ENCODE data around the gene MIPEP. TPM values are rescaled to one million over a fixed set of nuclear protein-coding genes. Genes with fewer than 3 reads are reported as not detected.
"Not testable (repeated sequence)": the region's sequence is repeated elsewhere in the genome, so short reads cannot be mapped to it uniquely, and the experiment has no call there.

MIPEP gene
- total RNA-seq, 2 donors from 2014 or later: 7.8 to 14.8 TPM

DNA sequence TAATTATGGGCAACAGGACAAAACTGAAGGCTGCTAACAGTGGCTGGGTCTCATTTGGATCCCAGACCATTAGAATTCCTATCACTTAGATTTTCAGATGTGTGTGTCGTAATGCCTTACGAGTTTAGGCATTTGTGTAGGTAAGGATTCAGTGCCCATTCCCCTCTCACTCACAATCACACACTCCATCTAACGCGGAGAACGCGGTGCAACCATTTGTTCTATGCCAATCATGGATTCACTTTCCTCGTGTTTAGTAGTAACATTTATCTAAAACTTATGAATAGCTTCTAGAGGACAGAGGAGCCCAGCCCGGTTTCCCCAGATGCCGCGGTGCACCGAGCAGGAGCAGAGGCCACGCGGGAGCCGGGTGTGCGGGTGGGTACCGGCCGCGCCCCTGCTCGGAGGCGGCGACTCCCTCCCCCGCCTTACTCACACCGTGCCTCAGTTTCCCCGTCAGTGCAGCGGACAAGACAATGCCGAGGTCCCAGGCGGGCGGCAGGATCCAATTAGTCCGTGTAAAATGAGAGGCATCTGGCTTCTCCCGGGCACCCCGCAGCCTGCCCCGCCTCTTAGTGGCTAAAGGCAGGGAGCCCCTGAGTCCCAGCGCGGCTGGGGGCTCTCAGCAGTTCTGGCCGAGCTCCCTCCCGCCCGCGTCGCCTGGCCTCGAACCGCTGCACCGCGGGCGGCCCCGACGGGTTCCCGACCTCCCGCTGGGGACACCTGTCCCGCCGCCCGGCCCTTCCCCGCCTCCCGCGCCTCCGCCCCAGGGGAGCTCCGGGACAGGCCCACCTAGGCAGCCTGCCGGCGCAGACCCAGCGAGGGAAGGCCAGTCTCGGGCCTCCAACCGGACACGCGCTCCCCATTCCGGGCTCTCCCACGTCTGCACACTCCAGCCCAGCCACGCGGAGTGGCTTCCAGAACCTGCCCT, 14.0 kb upstream of the MIPEP start:
- H3K27ac ChIP-seq: no peak overlapping the region
- peaks cover 9% of the 10 kb centered on the region for H3K4me1 ChIP-seq
- DNase-seq (peak in 1 of 4 donors; percentile 15), ATAC-seq (no peak)
- no peaks in the 10 kb centered on the region for H3K36me3 ChIP-seq (replicated peaks in 1 of 2; ENCODE audit: insufficient read depth in 1 of 2, low read depth in 2 of 2)
- no peak overlapping the region for H3K4me3 ChIP-seq
- peaks cover 0 to 12% of the 10 kb centered on the region in 2 donors for H3K27me3 ChIP-seq
- intact Hi-C loops (cut with DNase I): no loop called here
- no peaks in the 10 kb centered on the region for H3K9me3 ChIP-seq
- TF ChIP-seq, protein P1, sequence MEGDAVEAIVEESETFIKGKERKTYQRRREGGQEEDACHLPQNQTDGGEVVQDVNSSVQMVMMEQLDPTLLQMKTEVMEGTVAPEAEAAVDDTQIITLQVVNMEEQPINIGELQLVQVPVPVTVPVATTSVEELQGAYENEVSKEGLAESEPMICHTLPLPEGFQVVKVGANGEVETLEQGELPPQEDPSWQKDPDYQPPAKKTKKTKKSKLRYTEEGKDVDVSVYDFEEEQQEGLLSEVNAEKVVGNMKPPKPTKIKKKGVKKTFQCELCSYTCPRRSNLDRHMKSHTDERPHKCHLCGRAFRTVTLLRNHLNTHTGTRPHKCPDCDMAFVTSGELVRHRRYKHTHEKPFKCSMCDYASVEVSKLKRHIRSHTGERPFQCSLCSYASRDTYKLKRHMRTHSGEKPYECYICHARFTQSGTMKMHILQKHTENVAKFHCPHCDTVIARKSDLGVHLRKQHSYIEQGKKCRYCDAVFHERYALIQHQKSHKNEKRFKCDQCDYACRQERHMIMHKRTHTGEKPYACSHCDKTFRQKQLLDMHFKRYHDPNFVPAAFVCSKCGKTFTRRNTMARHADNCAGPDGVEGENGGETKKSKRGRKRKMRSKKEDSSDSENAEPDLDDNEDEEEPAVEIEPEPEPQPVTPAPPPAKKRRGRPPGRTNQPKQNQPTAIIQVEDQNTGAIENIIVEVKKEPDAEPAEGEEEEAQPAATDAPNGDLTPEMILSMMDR (IDR thresholded peaks at IDR 0.05): no peak
- no peak for TF ChIP-seq POLR2A (IDR thresholded peaks at IDR 0.05)
- 12 to 14% methylated on average over 48 to 60 of the region's 67 CpGs for WGBS, 2 donors

DNA sequence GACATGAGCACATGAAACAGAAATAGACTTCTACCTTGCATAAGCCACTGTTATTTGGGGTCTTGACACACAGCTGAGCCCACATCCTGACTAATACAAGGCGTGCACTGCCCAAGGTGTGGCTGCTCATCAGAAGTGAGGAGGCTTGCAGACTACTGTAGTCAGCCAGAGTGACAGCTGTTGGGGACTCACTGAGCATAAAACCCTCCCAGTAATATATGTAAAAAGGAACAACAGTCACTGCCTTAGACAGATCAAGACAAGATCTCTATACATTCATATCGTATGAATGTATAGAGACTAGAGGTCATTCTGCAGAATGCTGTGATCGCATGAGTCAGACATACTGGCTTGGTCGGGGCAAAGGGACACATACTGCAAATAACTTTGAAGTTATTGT, 12.2 kb upstream of the MIPEP start:
- DNase-seq (no peak), ATAC-seq (no peak)
- Histone ChIP-seq H3K27me3 (peaks cover 0 to 12% of the 10 kb centered on the region in 2 donors), H3K36me3 (replicated peaks in 1 of 2; ENCODE audit: insufficient read depth in 1 of 2, low read depth in 2 of 2) (no peaks in the 10 kb centered on the region), H3K4me1 (peaks cover 9% of the 10 kb centered on the region), H3K27ac (no peak overlapping the region), H3K4me3 (no peak overlapping the region), H3K9me3 (no peaks in the 10 kb centered on the region)
- intact Hi-C loops (cut with DNase I): no loop called here
- 76 to 83% methylated on average over 4 of the region's 4 CpGs for WGBS, 2 donors
- TF ChIP-seq, protein P1 (IDR thresholded peaks at IDR 0.05): no peak
- no peak for TF ChIP-seq POLR2A (IDR thresholded peaks at IDR 0.05)

GRCh38 chr13:23899555-23899954, 10.4 kb upstream of the MIPEP start:
- ATAC-seq (peak; percentile 64), DNase-seq (peak in 2 of 4 donors; percentile 25 to 48)
- 16 to 22% methylated on average over 4 of the region's 4 CpGs for whole genome bisulfite sequencing, 2 donors
- Histone ChIP-seq H3K27me3 (peaks cover 0 to 12% of the 10 kb centered on the region in 2 donors), H3K36me3 (replicated peaks in 1 of 2; ENCODE audit: insufficient read depth in 1 of 2, low read depth in 2 of 2) (no peaks in the 10 kb centered on the region), H3K9me3 (no peaks in the 10 kb centered on the region), H3K4me1 (peaks cover 9% of the 10 kb centered on the region), H3K4me3 (no peak overlapping the region), H3K27ac (no peak overlapping the region)
- no peak for TF ChIP-seq POLR2A (IDR thresholded peaks at IDR 0.05)
- TF ChIP-seq, protein P1 (IDR thresholded peaks at IDR 0.05): peak in 6 of 7 experiments; percentile 24 to 72 (median 40)
- intact Hi-C loops (cut with DNase I): no loop called here

DNA sequence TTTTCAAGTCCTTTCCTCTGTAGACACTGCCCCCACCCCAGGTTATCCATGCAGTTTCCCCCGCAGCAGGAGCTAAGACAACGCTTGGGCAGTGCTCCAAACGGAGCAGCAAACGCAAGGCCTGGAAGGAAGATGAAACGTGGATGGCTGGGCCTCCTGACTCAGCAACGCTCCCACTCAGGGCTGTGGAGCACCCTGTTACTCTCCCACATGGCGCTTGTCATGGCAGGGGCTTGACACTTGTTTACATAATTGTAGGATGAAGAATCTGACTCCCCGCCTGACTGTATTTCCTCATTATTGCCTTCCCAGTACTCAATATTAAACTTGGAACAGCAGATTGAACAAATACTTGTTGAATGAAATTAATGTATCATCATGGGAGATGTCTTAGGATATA, 8.9 kb upstream of the MIPEP start:
- ATAC-seq: no peak
- WGBS, 2 donors: 64 to 80% methylated on average over 8 of the region's 8 CpGs
- intact Hi-C loops (cut with DNase I): no loop called here
- Histone ChIP-seq H3K4me3 (no peak overlapping the region), H3K27ac (no peak overlapping the region), H3K9me3 (no peaks in the 10 kb centered on the region), H3K27me3 (peaks cover 0 to 5% of the 10 kb centered on the region in 2 donors), H3K4me1 (peaks cover 2% of the 10 kb centered on the region), H3K36me3 (replicated peaks in 1 of 2; ENCODE audit: insufficient read depth in 1 of 2, low read depth in 2 of 2) (no peaks in the 10 kb centered on the region)
- TF ChIP-seq, protein P1 (IDR thresholded peaks at IDR 0.05): no peak
- no peak for TF ChIP-seq POLR2A (IDR thresholded peaks at IDR 0.05)
- DNase-seq: peak in 1 of 4 donors; percentile 19

- H3K27me3 ChIP-seq; ATAC-seq; H3K4me3 ChIP-seq; H3K27ac ChIP-seq; intact Hi-C loops (cut with DNase I); DNase-seq; H3K9me3 ChIP-seq; H3K4me1 ChIP-seq; H3K36me3 ChIP-seq (replicated peaks in 1 of 2; ENCODE audit: insufficient read depth in 1 of 2, low read depth in 2 of 2): not testable (repeated sequence)
- 51 to 64% methylated on average over 3 of the region's 3 CpGs for WGBS, 2 donors
Observed at GRCh38 chr13:23897452-23897919, 8.3 kb upstream of the MIPEP start, which contains the start of gene C1QTNF9B. Gene C1QTNF9B (minus strand): TSS chr13:23897502.

- ATAC-seq, H3K4me1 ChIP-seq: not testable (repeated sequence)
- WGBS, 2 donors: 64 to 76% methylated on average over 7 to 8 of the region's 12 CpGs
Observed at GRCh38 chr13:23894746-23895145, 5.5 kb upstream of the MIPEP start.

GRCh38 chr13:23893791-23894190, 4.6 kb upstream of the MIPEP start:
- H3K4me1 ChIP-seq; ATAC-seq; H3K9me3 ChIP-seq; H3K36me3 ChIP-seq (replicated peaks in 1 of 2; ENCODE audit: insufficient read depth in 1 of 2, low read depth in 2 of 2); H3K27me3 ChIP-seq; H3K4me3 ChIP-seq; DNase-seq; intact Hi-C loops (cut with DNase I); H3K27ac ChIP-seq: not testable (repeated sequence)
- WGBS, 2 donors: 55 to 65% methylated on average over 2 to 3 of the region's 4 CpGs

More at GRCh38 chr13:23894746-23895145, 5.5 kb upstream of the MIPEP start:
- H3K27ac ChIP-seq; H3K9me3 ChIP-seq; DNase-seq; H3K27me3 ChIP-seq; H3K36me3 ChIP-seq (replicated peaks in 1 of 2; ENCODE audit: insufficient read depth in 1 of 2, low read depth in 2 of 2); intact Hi-C loops (cut with DNase I); H3K4me3 ChIP-seq: not testable (repeated sequence)

Data from body of pancreas (tissue), 4 donors.